MV-4-11 (cell line): ENCODE results near the gene SYT8.

Experiments used
- DNase-seq: peaks from one replicate; lab custom pipeline; 2025; lab: John Stamatoyannopoulos, UW

Gene SYT8

GRCh38 chr11:1817511-1817910 lies 17.3 kb upstream of the SYT8 start:
- DNase-seq, result no peak

DNA sequence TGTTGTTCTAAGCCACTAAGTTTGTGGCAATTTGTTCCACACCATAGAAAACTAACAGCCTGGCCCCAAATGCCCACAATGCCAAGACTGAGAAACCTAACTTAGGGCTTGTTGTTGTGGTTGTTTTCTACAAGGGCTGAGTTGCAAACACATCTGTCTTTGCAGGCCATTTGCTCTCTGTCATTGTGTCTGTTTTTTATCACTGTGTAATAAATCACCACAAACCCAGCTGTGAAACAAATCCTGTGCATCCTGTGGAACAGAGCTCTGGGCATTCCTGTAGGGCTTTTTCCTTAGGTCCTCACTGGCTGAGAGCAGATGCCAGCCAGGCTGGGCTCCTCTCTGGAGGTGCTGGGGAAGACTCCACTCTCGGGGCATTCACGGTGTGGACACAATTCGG lies 15.7 kb upstream of the SYT8 start:
- DNase-seq, result no peak

DNA sequence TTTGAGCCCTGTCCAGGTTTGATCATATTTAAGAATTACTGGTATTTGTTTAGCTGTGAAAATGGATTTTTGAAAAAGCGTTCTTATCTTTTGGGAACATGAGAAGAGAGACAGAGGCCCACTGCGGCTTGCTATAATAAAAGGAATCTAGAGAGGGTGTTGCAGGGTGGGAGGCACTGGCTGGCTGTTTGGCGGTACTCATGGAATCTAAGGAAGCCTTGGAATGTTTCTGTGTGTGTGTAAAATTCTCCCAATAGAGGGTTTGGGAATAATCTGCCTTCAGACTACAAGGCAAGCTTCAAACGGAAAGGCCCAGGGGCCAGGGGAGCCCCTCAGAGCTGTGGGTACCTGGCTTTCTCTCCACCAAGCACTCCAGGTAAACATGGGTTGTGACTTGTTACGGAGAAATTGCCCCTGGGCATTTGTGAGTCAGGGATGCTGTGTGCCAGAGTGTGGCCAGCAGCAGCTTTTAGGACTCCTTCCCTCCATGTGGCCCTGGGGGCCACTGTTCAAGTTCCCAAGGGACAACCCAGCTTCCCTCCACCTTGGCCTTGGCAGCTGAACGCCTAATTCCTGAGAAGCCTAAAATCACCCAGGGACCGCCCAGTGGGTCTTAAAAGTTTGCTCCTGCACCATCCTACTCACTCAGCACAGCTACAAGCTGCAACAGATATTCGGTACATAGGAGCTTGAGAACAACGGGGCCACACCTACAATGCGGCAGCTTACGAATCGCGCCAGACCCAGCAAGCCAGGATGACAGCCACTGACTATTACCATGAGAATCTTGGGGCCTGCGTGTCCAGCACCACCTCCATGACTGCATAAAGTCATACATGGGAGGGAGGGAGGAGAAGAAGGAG lies 14.1 kb upstream of the SYT8 start:
- no peak for DNase-seq

DNA sequence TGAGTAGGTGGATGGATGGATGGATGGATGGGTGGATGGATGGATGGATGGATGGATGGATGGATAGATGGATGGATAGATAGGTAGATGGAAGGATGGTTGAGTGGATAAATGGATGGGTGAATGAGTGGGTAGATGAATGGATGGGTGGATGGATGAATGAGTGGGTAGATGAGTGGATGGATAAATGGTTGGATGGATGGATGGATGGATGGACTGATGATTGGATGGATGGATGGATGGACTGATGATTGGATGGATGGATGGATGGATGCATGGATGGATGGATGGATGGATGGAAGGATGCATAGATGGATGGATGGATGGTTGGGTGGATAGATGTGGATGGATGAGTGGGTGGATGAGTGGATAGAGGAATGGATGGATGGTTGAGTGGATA lies 13.2 kb upstream of the SYT8 start:
- no peak for DNase-seq

DNA sequence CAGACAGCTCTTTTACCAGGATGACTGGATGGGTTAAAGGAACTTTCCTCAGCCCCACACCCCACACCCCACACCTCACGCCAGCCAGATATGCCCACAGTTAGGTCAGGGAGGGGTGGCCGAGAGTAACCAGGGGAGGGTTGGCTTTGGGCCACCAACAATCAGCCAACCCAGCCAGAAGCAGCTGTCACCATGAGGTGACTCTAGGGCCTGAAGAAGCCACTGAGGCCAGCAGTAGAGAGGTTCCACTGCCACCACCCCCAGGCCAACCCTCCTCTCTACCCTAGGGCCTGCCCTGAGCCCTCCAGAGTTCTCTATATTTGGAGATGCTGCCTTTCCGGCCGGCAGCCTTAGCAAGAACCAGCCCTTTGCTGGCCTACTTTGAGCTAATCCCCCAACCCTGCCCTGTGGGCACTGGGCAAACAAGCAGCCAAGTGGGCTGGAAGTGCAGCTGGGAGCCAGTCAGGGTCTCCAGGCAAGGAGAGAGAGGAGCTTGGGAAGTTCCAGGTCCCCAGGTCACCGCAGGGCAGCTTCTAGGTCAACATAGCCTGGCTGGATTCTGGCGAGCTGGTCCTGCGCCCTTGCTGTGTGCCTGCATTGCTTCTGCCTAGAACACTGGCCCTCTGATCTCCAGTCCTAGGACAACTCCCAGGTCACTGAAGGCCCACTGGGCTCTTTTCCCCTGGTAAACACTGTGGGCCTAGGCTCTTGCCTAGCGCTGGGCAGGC lies 12.0 kb upstream of the SYT8 start:
- DNase-seq, result no peak

DNA sequence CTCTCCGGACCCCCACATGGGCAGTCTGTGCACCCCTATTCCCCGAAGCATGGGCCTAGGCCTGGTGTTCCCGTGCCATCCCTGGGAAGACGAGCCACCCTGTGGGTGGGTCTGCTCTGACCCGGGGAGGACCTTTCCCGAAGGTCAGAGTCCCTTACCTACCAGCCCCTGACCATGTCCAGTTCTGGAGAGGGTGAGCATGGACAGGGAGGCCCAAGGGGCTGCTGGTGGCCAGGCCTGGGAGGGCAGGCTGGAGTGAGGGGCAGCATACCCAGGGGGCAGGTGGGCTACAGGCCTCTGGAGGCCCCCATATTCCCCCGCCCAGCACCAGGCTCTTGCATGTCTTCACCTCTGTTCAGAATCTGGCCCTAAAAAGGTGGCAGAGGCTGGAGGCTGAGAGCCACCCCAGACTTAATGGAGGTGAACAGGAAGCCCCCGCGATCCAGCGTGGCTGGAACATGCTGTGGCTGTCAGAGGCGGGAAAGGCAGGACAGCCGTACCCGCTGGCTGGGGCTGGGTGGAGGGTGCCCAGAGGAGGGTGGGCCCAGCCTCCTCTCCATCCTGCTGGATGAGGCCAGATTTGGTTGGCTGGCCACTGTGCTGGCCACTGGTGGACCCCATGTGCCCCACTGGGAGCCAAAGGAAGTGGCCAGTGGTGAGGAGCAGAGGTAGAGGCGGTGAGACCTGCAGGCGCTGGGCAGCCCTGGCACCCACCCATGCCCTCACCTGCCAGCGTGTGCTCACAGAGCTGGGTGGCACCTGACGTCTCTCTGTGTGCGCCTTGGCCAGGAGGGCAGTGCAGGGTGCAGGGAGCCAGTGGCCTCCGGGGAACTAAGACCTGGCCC lies 11.2 kb upstream of the SYT8 start:
- DNase-seq, result no peak

DNA sequence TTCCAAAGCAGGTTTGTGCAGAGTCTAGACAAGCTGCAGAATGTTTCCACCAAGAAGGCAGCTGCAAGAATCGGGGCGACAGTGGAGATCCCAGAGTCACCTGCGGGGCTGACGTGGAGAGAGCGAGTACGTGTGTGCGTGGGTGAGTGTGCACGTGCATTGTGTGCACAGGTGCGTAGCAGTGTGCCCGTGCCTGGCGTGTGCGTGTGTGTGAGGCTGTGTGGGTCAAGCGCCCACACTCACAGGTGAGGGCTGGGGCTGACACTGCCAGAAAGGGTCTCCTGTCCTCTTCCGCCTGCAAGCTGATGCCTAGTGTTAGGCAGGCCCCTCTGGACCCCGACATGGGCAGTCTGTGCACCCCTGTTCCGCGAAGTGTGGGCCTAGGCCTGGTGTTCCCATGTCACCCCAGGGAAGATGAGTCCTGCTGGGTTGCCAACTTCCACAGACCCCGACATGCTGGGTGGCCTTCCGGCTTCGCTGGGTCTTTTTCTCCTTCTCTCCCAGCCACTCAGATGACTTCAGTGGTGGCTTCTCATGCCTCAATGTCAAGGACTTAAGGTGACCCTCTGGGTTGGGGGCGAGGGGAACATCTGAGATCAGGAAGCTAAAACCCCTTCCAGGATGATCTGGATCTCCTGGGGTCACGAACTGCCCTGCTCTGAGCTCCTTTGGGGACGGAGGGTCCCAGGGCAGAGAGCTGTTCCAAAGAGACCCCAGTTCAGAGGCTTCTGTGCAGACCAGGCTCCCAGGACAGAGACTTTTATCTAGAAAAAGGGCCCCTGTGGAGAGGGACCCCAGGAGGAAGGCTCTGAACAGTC lies 10.4 kb upstream of the SYT8 start:
- DNase-seq, result no peak

- peak; percentile 57 for DNase-seq
Measured at GRCh38 chr11:1825039-1825740, 9.6 kb upstream of the SYT8 start.

- no peak for DNase-seq
Measured at GRCh38 chr11:1825785-1826451, 8.9 kb upstream of the SYT8 start.

DNA sequence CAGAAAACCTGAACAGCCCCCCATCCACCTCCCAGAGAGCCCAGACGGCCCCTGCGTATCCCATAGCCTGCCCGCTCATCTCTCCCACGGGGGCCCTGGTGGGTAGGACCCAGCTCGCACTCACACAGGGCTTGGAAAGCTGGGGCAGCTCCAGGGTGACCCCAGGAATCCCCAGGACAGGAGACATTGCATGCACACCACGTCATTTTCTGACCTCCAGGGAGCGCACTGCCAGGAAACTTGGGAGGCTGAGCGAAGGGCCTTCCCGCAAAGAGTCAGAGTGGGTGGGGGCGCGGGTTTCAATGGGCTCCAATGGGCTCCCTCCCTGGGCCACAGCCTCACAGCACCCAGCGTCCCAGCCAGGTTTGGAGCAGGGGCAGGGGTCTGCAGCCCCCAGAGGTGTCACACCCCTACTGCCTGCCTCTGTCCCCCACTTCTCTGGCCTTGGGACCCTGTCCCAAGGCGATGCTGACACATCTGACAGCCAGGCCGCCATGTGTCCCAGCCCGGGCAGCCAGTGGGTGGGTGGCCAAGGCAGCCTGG lies 8.2 kb upstream of the SYT8 start:
- DNase-seq, result no peak

DNA sequence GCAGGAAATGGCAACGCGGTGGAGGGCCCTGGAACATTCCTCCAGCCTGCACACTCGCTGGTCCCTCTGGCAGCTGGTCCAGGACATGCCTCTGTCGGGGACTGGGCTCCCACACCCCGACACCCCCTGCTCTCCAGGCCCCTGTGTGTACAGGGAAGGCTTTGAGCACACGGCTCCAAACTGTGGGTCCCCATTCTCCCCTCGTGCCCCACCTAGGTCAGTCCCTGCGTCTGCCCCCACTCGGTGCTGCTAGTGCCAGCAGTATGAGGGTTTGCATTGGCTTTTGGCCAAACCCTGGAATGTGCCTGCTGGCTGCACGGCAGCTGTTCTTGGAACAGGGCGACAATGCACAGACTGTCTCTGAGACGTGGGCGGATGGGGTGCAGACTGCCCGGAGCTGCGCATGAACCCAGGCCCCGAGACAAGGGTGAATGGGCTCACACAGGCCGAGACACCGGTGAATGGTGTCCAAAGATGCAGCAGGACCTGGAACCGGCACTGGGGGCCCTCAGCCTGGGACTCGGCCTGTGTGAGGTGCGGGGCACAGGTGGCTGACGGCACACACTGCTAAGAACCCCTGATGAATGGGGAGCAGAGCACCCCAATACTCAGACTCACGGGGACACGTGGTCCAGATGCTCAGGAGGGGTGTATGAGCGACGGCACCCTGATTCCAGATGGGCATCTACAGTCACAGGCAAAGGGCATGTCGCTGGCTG lies 7.5 kb upstream of the SYT8 start:
- DNase-seq, result no peak

- DNase-seq, result no peak
Measured at GRCh38 chr11:1827931-1828330, 6.9 kb upstream of the SYT8 start.

- no peak for DNase-seq
Measured at GRCh38 chr11:1828542-1828941, 6.2 kb upstream of the SYT8 start.

DNA sequence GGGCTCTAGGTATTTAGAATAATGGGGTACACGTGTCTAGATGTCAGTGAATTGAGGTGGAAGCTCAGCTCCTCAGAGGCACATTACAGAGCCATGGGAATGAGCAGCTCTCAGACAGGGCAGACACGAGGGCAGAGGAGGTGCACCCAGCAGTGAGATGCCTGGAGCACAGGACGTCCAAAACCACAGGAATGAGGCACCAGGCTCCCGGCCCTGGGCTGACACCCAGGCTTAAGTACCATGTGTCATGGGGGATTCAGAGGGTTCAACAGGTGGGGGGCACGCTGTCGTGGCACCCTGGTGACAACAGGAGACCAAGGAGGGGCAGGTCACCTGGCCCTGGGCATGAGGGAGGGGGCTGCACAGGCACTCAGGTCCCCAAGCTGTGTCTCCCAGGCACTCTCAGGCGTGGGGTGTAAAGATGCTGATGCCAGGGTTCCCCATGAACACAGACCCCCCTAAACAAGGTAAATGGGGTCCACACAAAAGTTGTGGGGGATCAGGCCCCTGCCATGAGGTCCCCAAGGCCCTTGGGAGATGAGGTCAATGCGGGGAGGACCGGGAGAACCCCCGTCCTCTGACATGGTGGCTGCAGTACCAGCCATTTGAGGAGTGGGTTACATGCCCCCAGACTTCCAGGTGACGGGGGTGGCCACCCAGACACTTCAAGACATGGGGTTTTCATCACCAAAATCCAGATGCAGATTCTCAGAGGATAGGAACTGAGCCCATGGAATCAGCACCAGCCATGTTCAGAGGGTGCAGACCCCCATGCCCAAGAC lies 5.6 kb upstream of the SYT8 start:
- DNase-seq, result no peak

- DNase-seq, result no peak
Measured at GRCh38 chr11:1830004-1830321, 4.8 kb upstream of the SYT8 start.

GRCh38 chr11:1830322-1831223 lies 4.2 kb upstream of the SYT8 start:
- no peak for DNase-seq

- no peak for DNase-seq
Measured at GRCh38 chr11:1831338-1832210, 3.2 kb upstream of the SYT8 start.
